Measurements from ENCODE around the gene CAND1. TPM values are rescaled to one million over a fixed set of nuclear protein-coding genes. Genes with fewer than 3 reads are reported as not detected.
"Not testable (repeated sequence)": the region's sequence is repeated elsewhere in the genome, so short reads cannot be mapped to it uniquely, and the experiment has no call there.

The CAND1 gene
- total RNA-seq, 1 experiment from 2014 or later: 236 TPM

DNA sequence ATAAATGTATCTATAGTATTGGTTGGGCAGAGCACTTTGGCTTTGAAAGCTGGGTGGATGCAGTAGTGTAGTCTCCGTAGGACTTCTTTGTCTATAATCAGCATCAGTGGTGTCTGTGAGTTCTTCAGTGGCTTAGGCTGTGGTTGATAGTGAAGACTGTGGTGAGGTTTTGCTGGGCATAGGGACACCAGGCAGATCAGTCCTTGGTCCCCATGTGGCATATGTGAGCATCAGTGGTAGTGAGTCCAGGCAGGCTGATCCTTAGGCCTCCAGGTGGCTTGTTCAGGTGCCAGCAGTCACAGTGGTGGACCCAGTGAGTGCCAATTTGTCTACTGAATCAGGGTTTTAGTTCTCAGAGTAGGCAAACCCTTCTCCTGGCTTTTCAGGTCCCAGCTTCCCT, 70.4 kb downstream of the CAND1 start:
- H3K36me3 Mint-ChIP-seq: peaks cover 31% of the 10 kb centered on the region
- H3K4me3 Mint-ChIP-seq: no peak overlapping the region
- ATAC-seq: no peak
- peaks cover 54% of the 10 kb centered on the region for H3K9me3 Mint-ChIP-seq
- no peak for DNase-seq (ENCODE audit: low spot score)
- ChIA-PET POLR2A (no interaction called here), CTCF (no interaction called here)
- H3K27ac Mint-ChIP-seq: no peak overlapping the region
- TF ChIP-seq, protein P1, sequence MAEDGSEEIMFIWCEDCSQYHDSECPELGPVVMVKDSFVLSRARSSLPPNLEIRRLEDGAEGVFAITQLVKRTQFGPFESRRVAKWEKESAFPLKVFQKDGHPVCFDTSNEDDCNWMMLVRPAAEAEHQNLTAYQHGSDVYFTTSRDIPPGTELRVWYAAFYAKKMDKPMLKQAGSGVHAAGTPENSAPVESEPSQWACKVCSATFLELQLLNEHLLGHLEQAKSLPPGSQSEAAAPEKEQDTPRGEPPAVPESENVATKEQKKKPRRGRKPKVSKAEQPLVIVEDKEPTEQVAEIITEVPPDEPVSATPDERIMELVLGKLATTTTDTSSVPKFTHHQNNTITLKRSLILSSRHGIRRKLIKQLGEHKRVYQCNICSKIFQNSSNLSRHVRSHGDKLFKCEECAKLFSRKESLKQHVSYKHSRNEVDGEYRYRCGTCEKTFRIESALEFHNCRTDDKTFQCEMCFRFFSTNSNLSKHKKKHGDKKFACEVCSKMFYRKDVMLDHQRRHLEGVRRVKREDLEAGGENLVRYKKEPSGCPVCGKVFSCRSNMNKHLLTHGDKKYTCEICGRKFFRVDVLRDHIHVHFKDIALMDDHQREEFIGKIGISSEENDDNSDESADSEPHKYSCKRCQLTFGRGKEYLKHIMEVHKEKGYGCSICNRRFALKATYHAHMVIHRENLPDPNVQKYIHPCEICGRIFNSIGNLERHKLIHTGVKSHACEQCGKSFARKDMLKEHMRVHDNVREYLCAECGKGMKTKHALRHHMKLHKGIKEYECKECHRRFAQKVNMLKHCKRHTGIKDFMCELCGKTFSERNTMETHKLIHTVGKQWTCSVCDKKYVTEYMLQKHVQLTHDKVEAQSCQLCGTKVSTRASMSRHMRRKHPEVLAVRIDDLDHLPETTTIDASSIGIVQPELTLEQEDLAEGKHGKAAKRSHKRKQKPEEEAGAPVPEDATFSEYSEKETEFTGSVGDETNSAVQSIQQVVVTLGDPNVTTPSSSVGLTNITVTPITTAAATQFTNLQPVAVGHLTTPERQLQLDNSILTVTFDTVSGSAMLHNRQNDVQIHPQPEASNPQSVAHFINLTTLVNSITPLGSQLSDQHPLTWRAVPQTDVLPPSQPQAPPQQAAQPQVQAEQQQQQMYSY (CRISPR knock-in tag; IDR thresholded peaks at IDR 0.05): no peak
- no peaks in the 10 kb centered on the region for H3K4me1 Mint-ChIP-seq
- H3K27me3 Mint-ChIP-seq (ENCODE audit: low read depth): no peaks in the 10 kb centered on the region; the same call in 1 of the 2 replicates

DNA sequence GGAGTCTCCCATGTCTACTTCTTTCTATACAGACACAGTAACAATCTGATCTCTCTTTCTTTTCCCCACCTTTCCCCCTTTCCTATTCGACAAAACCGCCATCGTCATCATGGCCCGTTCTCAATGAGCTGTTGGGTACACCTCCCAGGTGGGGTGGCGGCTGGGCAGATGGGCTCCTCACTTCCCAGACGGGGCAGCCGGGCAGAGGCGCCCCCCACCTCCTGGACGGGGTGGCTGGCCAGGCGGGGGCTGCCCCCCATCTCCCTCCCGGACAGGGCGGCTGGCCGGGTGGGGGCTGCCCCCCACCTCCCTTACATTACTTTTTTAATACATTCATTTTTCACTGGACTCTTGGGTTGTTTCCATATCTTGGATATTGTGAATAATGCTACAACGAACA, 71.9 kb downstream of the CAND1 start:
- not testable (repeated sequence) for ATAC-seq

DNA sequence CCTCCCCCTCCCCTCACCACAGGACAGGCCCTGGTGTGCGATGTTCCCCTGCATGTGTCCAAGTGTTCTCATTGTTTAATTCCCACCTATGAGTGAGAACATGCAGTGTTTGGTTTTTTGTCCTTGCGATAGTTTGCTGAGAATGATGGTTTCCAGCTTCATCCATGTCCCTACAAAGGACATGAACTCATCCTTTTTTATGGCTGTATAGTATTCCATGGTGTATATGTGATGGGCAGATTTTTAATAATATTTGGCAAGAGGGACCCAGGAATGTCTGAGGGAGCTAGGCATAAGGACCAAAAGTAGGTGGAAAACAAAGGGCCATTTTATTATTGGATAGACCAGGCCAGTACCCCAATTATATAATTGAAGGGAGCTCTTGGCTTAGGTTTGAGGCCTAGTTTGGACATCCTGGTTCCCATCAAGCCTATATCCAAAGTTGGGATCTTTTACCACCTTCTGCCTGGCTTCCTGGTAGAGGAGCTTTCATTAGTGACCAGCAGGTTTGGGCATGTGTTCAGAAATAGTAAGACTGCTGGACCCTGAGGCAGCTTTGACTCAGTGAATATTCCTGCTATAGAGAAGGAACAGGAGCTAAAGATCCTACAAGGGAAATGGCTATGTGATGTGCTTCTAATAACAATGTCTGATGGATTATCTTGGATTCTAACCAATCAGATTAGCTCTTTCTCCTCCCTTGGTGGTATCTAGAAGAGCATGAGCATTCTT, 76.0 kb downstream of the CAND1 start:
- ChIA-PET POLR2A (no interaction called here), CTCF (interaction anchor here (1.3 kb wide), 1 partner anchor 11 kb away, joined by 5 read pairs; no protein-coding TSS in a partner anchor)
- Mint-ChIP-seq H3K4me3 (no peak overlapping the region), H3K4me1 (no peaks in the 10 kb centered on the region; the same call in 1 of the 2 replicates), H3K9me3 (peaks cover 53% of the 10 kb centered on the region), H3K27me3 (ENCODE audit: low read depth) (no peaks in the 10 kb centered on the region), H3K27ac (no peak overlapping the region), H3K36me3 (peaks cover 14% of the 10 kb centered on the region)
- ATAC-seq (no peak), DNase-seq (ENCODE audit: low spot score) (no peak)
- TF ChIP-seq, protein P2, sequence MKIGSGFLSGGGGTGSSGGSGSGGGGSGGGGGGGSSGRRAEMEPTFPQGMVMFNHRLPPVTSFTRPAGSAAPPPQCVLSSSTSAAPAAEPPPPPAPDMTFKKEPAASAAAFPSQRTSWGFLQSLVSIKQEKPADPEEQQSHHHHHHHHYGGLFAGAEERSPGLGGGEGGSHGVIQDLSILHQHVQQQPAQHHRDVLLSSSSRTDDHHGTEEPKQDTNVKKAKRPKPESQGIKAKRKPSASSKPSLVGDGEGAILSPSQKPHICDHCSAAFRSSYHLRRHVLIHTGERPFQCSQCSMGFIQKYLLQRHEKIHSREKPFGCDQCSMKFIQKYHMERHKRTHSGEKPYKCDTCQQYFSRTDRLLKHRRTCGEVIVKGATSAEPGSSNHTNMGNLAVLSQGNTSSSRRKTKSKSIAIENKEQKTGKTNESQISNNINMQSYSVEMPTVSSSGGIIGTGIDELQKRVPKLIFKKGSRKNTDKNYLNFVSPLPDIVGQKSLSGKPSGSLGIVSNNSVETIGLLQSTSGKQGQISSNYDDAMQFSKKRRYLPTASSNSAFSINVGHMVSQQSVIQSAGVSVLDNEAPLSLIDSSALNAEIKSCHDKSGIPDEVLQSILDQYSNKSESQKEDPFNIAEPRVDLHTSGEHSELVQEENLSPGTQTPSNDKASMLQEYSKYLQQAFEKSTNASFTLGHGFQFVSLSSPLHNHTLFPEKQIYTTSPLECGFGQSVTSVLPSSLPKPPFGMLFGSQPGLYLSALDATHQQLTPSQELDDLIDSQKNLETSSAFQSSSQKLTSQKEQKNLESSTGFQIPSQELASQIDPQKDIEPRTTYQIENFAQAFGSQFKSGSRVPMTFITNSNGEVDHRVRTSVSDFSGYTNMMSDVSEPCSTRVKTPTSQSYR (CRISPR knock-in tag; IDR thresholded peaks at IDR 0.05): no peak
- TF ChIP-seq, protein P3, sequence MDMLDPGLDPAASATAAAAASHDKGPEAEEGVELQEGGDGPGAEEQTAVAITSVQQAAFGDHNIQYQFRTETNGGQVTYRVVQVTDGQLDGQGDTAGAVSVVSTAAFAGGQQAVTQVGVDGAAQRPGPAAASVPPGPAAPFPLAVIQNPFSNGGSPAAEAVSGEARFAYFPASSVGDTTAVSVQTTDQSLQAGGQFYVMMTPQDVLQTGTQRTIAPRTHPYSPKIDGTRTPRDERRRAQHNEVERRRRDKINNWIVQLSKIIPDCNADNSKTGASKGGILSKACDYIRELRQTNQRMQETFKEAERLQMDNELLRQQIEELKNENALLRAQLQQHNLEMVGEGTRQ (CRISPR knock-in tag; IDR thresholded peaks at IDR 0.05): no peak
- TF ChIP-seq, protein P4, sequence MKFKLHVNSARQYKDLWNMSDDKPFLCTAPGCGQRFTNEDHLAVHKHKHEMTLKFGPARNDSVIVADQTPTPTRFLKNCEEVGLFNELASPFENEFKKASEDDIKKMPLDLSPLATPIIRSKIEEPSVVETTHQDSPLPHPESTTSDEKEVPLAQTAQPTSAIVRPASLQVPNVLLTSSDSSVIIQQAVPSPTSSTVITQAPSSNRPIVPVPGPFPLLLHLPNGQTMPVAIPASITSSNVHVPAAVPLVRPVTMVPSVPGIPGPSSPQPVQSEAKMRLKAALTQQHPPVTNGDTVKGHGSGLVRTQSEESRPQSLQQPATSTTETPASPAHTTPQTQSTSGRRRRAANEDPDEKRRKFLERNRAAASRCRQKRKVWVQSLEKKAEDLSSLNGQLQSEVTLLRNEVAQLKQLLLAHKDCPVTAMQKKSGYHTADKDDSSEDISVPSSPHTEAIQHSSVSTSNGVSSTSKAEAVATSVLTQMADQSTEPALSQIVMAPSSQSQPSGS (CRISPR knock-in tag; IDR thresholded peaks at IDR 0.05; ENCODE audit: borderline replicate concordance, low read depth): no peak
- TF ChIP-seq, protein P5, sequence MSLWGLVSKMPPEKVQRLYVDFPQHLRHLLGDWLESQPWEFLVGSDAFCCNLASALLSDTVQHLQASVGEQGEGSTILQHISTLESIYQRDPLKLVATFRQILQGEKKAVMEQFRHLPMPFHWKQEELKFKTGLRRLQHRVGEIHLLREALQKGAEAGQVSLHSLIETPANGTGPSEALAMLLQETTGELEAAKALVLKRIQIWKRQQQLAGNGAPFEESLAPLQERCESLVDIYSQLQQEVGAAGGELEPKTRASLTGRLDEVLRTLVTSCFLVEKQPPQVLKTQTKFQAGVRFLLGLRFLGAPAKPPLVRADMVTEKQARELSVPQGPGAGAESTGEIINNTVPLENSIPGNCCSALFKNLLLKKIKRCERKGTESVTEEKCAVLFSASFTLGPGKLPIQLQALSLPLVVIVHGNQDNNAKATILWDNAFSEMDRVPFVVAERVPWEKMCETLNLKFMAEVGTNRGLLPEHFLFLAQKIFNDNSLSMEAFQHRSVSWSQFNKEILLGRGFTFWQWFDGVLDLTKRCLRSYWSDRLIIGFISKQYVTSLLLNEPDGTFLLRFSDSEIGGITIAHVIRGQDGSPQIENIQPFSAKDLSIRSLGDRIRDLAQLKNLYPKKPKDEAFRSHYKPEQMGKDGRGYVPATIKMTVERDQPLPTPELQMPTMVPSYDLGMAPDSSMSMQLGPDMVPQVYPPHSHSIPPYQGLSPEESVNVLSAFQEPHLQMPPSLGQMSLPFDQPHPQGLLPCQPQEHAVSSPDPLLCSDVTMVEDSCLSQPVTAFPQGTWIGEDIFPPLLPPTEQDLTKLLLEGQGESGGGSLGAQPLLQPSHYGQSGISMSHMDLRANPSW (CRISPR knock-in tag; conservative IDR thresholded peaks at IDR 0.05; ENCODE audit: low read depth): no peak
- TF ChIP-seq, protein P6, sequence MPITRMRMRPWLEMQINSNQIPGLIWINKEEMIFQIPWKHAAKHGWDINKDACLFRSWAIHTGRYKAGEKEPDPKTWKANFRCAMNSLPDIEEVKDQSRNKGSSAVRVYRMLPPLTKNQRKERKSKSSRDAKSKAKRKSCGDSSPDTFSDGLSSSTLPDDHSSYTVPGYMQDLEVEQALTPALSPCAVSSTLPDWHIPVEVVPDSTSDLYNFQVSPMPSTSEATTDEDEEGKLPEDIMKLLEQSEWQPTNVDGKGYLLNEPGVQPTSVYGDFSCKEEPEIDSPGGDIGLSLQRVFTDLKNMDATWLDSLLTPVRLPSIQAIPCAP (CRISPR knock-in tag; IDR thresholded peaks at IDR 0.05): no peak
- TF ChIP-seq, protein P7, sequence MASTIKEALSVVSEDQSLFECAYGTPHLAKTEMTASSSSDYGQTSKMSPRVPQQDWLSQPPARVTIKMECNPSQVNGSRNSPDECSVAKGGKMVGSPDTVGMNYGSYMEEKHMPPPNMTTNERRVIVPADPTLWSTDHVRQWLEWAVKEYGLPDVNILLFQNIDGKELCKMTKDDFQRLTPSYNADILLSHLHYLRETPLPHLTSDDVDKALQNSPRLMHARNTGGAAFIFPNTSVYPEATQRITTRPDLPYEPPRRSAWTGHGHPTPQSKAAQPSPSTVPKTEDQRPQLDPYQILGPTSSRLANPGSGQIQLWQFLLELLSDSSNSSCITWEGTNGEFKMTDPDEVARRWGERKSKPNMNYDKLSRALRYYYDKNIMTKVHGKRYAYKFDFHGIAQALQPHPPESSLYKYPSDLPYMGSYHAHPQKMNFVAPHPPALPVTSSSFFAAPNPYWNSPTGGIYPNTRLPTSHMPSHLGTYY (CRISPR knock-in tag; IDR thresholded peaks at IDR 0.05): no peak

More for the DNA sequence above, 71.9 kb downstream of the CAND1 start:
- peaks cover 32% of the 10 kb centered on the region for H3K36me3 Mint-ChIP-seq
- H3K27ac Mint-ChIP-seq; DNase-seq (ENCODE audit: low spot score); H3K4me3 Mint-ChIP-seq; H3K27me3 Mint-ChIP-seq (ENCODE audit: low read depth); H3K4me1 Mint-ChIP-seq; CTCF ChIA-PET; POLR2A ChIA-PET: not testable (repeated sequence)
- peaks cover 59% of the 10 kb centered on the region for H3K9me3 Mint-ChIP-seq

Data from WTC11 (cell line).